ENCODE measurements around the gene ZDHHC14.

The ZDHHC14 gene

DNA sequence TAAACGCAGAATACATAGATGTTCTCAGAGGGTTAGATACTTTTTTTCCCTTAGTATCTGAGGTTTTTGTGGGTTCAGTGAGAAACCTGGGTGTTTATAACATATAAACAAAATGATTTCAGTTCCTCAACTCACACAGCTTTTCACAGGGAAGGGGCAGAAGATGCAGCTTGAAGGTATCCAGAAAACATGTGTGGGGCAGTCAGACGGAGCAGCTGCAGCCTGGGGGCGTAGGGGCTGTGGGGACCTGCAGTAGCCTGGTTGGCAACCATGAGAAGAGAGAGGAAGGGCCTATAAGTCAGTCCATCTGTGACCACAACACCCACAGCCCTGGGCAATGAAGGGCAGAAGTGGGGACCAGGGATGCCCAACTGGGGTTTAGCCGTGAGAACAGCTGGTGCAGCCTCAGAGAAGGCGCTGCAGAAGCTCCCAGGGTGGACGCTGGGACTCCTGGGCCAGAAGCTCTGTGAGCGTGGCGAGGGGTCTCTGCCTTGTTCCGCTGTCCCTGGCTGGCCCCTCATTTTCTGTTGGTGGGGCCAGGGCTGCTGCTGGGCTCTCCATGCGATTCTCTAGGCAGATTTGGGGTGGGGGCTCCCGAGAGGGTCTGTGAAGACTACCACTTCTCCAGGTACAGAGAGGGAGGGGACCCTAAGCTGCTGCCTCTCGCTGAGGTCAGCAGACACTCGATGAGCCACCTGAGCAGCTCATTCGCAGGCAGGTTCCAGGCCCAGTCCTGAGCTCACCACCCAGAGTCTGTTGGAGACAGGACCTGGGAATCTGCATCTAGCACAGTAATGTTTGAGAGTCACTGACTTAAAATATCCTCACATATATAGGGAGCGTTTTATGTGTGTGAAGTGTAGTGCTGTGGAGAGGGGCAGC, 181.2 kb downstream of the ZDHHC14 start:
- H3K4me3 ChIP-seq (replicated peaks in 1 of 2; ENCODE audit: low read depth in 2 of 2, low read length in 2 of 2) = no peak overlapping the region
- TF ChIP-seq CTCF (IDR thresholded peaks at IDR 0.05; ENCODE audit: low read depth, low read length) = no peak
- no peak for DNase-seq (ENCODE audit: low read depth in 2 of 2)

DNA sequence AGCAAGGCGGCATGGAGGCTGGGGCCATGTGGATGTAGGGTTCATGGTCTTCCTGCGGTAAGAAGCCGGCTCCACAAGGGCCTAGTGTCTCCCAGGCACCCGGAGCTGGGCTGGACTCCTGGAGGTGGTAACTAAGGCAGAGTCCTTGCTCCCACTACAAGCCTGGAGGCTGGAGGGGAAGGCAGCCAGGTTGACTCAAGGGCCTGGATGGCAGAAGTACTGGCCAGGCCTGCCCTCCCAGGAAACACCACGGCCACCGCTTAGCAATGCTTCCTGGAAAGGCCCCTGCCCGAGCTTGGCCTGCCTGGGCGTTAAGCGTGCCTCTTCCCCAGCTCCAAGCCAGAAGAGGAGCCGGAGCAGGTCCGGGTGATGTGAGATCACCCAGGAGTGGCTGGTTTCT, 182.0 kb downstream of the ZDHHC14 start:
- H3K4me3 ChIP-seq (replicated peaks in 1 of 2; ENCODE audit: low read depth in 2 of 2, low read length in 2 of 2) = no peak overlapping the region
- TF ChIP-seq CTCF (IDR thresholded peaks at IDR 0.05; ENCODE audit: low read depth, low read length) = no peak

DNA sequence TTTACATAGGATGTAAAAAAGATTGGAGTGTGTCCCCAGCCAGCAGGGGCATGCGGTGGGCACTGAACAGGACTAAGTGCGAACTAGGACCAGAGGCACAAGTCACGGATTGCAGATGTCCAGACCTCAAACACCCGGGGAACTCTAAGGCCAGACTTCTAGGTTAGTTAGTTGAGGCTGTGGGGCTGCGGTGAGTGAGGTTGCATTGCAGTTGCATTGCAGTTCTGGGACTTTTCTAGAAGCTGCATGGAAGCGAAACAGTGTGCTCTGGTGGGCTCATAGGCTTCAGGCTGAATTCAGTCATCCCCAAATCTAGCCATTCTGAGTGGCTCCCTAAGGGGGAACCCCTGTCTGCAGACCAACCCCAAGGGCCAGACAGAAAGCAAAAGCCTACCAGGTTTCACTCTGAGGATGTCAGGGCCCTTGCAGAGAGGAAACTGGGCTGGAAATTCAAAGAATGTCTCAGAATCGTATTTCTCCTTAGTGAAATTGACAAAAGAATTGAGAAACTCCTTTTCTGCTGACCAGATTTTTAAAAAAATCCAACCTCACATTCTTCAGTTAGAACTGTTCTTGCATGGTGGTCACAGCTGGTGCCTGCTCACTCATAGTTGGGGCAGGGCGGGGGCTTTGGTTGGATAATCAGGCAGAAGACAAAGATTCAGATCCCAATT, 182.8 kb downstream of the ZDHHC14 start:
- no peak for DNase-seq (ENCODE audit: low read depth in 2 of 2)
- H3K4me3 ChIP-seq (replicated peaks in 1 of 2; ENCODE audit: low read depth in 2 of 2, low read length in 2 of 2) = no peak overlapping the region
- no peak for TF ChIP-seq CTCF (IDR thresholded peaks at IDR 0.05; ENCODE audit: low read depth, low read length)

More for the DNA sequence above, 182.0 kb downstream of the ZDHHC14 start:
- no peak for DNase-seq (ENCODE audit: low read depth in 2 of 2)

DNA sequence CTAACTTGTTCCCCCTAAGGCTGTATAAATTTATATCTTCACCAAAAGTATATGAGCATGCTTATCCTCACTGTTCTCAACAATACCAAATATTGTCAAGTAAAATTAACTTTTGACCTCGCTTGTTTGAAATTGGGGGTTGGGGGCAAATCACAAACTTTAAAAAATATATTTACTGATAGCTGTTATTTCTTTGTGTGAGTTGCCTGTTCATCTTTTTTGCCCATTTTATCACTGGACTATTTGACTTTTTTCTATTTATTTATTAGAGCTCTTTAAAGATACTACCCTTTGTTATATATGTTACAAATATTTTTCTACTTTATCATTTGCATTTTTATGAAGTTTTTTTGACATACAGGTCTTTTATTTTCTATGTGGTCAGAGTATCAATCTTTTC, 187.7 kb downstream of the ZDHHC14 start:
- TF ChIP-seq CTCF (IDR thresholded peaks at IDR 0.05; ENCODE audit: low read depth, low read length) = no peak
- H3K4me3 ChIP-seq (replicated peaks in 1 of 2; ENCODE audit: low read depth in 2 of 2, low read length in 2 of 2) = no peak overlapping the region
- DNase-seq (ENCODE audit: low read depth in 2 of 2) = no peak

DNA sequence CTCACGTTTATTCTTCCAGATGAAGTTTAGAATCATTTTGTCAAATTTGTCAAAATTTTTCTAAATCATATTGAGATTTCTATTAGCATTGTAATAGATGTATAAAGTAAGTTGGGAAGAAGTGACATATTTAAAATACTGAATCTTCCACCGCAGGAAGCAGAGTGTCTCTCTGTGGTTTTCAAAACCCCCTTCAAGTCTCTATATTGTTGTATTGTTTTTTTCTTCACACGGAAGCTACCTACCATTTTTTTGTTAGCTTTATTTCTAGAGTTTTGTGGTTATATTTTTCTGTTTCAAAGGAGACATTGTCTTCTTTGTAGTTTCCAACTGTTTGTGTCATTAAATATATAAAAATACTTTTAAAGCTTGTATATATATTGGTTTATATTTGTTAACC, 188.6 kb downstream of the ZDHHC14 start:
- TF ChIP-seq CTCF (IDR thresholded peaks at IDR 0.05; ENCODE audit: low read depth, low read length) = no peak
- no peak for DNase-seq (ENCODE audit: low read depth in 2 of 2)
- H3K4me3 ChIP-seq (replicated peaks in 1 of 2; ENCODE audit: low read depth in 2 of 2, low read length in 2 of 2) = no peak overlapping the region

GRCh38 chr6:157570104-157570503, 189.1 kb downstream of the ZDHHC14 start:
- DNase-seq (ENCODE audit: low read depth in 2 of 2) = no peak
- no peak overlapping the region for H3K4me3 ChIP-seq (replicated peaks in 1 of 2; ENCODE audit: low read depth in 2 of 2, low read length in 2 of 2)
- TF ChIP-seq CTCF (IDR thresholded peaks at IDR 0.05; ENCODE audit: low read depth, low read length) = no peak

Data from cardiac fibroblast (primary cell).